Measurements from ENCODE around the gene AHSG. TPM values are rescaled to one million over a fixed set of nuclear protein-coding genes. Genes with fewer than 3 reads are reported as not detected.

Gene AHSG
- total RNA-seq, 2 experiments from 2014 or later, result not detected

- no peak overlapping the region for H3K4me3 Mint-ChIP-seq
- POLR2A ChIA-PET, result interaction anchor here (1.0 kb wide), 1 partner anchor 11 kb away, joined by 3 read pairs; no protein-coding TSS in a partner anchor
- DNase-seq (no peak), ATAC-seq (no peak)
- TF ChIP-seq, protein P1, sequence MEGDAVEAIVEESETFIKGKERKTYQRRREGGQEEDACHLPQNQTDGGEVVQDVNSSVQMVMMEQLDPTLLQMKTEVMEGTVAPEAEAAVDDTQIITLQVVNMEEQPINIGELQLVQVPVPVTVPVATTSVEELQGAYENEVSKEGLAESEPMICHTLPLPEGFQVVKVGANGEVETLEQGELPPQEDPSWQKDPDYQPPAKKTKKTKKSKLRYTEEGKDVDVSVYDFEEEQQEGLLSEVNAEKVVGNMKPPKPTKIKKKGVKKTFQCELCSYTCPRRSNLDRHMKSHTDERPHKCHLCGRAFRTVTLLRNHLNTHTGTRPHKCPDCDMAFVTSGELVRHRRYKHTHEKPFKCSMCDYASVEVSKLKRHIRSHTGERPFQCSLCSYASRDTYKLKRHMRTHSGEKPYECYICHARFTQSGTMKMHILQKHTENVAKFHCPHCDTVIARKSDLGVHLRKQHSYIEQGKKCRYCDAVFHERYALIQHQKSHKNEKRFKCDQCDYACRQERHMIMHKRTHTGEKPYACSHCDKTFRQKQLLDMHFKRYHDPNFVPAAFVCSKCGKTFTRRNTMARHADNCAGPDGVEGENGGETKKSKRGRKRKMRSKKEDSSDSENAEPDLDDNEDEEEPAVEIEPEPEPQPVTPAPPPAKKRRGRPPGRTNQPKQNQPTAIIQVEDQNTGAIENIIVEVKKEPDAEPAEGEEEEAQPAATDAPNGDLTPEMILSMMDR (IDR thresholded peaks at IDR 0.05), result no peak
- H3K36me3 Mint-ChIP-seq (ENCODE audit: low read depth), result no peaks in the 10 kb centered on the region
- H3K27me3 Mint-ChIP-seq, result no peaks in the 10 kb centered on the region
- intact Hi-C loops (cut with micrococcal nuclease), result no loop called here
- H3K27ac Mint-ChIP-seq, result no peak overlapping the region
- no peaks in the 10 kb centered on the region for H3K4me1 Mint-ChIP-seq (ENCODE audit: low read depth)
- H3K9me3 Mint-ChIP-seq, result no peaks in the 10 kb centered on the region
- CTCF ChIA-PET, result interaction anchor here (1.1 to 17.4 kb wide), 2 partner anchors 10 to 216 kb away, joined by 4 to 185 read pairs; no protein-coding TSS in a partner anchor
Measured at GRCh38 chr3:186605561-186606545, 7.0 kb upstream of the AHSG start.

DNA sequence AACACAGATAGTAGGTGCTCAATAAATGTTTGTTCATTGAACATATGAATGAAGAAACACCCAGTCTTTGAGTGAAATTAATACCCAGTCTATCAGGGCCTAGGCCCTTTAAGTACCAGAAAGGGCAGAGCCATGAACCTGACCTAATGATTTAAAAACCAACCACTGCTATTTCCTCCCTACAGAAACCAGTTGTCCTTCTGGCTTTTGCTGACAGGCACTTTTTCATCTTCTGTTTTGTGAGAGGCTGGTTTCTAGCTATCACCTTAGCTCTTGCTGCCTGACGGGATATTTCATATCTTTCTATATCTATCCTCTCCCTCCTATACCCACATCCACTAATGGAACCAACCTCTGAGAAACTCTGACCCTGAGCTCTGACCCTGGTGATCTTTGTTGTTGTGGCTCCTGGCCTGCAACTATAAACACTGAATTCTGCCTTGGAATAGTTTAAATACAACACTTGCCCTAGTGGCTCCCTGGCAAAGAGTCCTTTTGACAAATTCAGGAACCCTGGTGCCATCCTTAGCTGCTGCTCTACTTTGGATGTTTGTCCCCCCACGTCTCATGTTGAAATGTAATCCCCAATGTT is 4.1 kb upstream of the AHSG start:
- Mint-ChIP-seq H3K4me3 (no peak overlapping the region), H3K9me3 (no peaks in the 10 kb centered on the region), H3K36me3 (ENCODE audit: low read depth) (no peaks in the 10 kb centered on the region), H3K27me3 (peaks cover 7% of the 10 kb centered on the region), H3K4me1 (ENCODE audit: low read depth) (no peaks in the 10 kb centered on the region), H3K27ac (no peak overlapping the region)
- POLR2A ChIA-PET, result interaction anchor here (1.0 to 1.5 kb wide), 4 partner anchors 17 to 175 kb away, joined by 3 to 5 read pairs (median 4); partner anchors contain the start of gene EIF4A2
- CTCF ChIA-PET, result interaction anchor here (0.9 to 2.2 kb wide), 5 partner anchors 8 to 665 kb away, joined by 3 to 12 read pairs (median 4); no protein-coding TSS in a partner anchor
- DNase-seq (no peak), ATAC-seq (no peak)
- intact Hi-C loops (cut with micrococcal nuclease), result no loop called here
- TF ChIP-seq, protein P1 (IDR thresholded peaks at IDR 0.05), result no peak

GRCh38 chr3:186609247-186609868 is 3.5 kb upstream of the AHSG start:
- DNase-seq (peak; percentile 23), ATAC-seq (no peak)
- TF ChIP-seq, protein P1 (IDR thresholded peaks at IDR 0.05), result no peak
- peaks cover 8% of the 10 kb centered on the region for H3K27me3 Mint-ChIP-seq
- no peak overlapping the region for H3K4me3 Mint-ChIP-seq
- H3K9me3 Mint-ChIP-seq, result no peaks in the 10 kb centered on the region
- peaks cover 1% of the 10 kb centered on the region for H3K4me1 Mint-ChIP-seq (ENCODE audit: low read depth)
- ChIA-PET CTCF (interaction anchor here (0.7 to 2.2 kb wide), 7 partner anchors 7 to 666 kb away, joined by 3 to 12 read pairs (median 4); no protein-coding TSS in a partner anchor), POLR2A (interaction anchor here (1.1 to 1.5 kb wide), 2 partner anchors 19 to 174 kb away, joined by 3 to 4 read pairs; partner anchors contain the start of gene EIF4A2)
- intact Hi-C loops (cut with micrococcal nuclease), result no loop called here
- H3K36me3 Mint-ChIP-seq (ENCODE audit: low read depth), result no peaks in the 10 kb centered on the region
- no peak overlapping the region for H3K27ac Mint-ChIP-seq

DNA sequence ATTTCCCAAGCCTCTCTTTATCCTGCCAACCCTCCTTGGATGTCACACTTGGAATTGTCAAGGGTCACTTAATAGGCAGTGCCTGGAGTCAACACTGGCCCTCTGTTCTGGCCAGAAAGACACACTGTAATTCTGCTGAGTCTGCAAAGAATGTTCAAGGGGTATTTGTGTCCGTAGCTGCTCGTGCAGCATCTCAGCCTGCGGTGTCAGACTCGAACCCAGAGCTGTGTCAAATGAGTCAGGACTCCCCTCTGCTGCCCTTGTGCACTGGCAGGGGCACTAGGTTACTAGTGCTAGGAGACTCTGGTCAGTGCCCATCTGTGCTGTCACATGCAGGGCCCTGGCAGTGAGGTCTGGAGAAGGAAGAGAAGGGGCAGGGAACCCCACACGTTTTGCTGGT is 795 bp upstream of the AHSG start:
- no peak for ATAC-seq
- TF ChIP-seq, protein P1 (IDR thresholded peaks at IDR 0.05), result no peak
- POLR2A ChIA-PET, result interaction anchor here (7.2 kb wide), 1 partner anchor 172 kb away, joined by 65 read pairs; the partner anchor contains the start of gene EIF4A2
- CTCF ChIA-PET, result interaction anchor here (0.6 to 1.4 kb wide), 4 partner anchors 21 to 629 kb away, joined by 3 read pairs; no protein-coding TSS in a partner anchor
- Mint-ChIP-seq H3K4me3 (no peak overlapping the region), H3K36me3 (ENCODE audit: low read depth) (no peaks in the 10 kb centered on the region), H3K4me1 (ENCODE audit: low read depth) (peaks cover 18% of the 10 kb centered on the region), H3K27me3 (peaks cover 15% of the 10 kb centered on the region), H3K27ac (no peak overlapping the region), H3K9me3 (no peaks in the 10 kb centered on the region)
- DNase-seq, result no peak
- intact Hi-C loops (cut with micrococcal nuclease), result no loop called here

Data from activated CD8-positive, alpha-beta T cell treated with anti-CD3 and anti-CD28 coated beads for 36 hours (primary cell).